ENCODE measurements around the gene KCNH1.
A peak's percentile ranks its signal among the peaks of the same experiment; 100 is the strongest.
"Not testable (repeated sequence)": the region's sequence is repeated elsewhere in the genome, so short reads cannot be mapped to it uniquely, and the experiment has no call there.

The KCNH1 gene

DNA sequence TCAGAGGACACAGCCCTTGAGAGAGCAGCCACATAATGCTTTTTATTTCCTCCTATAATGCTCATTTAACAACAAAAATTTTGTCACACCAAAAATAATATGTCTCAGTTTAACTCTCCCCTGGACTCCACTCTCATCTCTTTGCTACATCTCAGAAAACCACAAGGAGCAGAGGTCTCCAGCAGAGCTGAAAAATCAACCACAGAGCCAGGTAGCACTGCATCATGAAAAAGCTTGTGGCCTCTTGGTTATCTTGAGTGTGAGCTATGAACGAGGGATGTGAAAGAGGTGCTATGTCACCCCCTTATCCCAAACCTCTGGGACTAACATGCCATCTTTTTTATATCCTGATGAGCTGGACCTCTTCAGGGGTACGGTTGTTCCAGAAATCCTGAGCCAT lies 44.4 kb downstream of the KCNH1 start:
- no peak overlapping the region for H3K4me3 ChIP-seq (ENCODE audit: low read depth, low read length)
- no peak for DNase-seq (ENCODE audit: low read depth, low spot score)
- in situ Hi-C loops (cut with HindIII; ENCODE audit: low sequenced_read_pairs) = no loop called here
- TF ChIP-seq, protein P1, sequence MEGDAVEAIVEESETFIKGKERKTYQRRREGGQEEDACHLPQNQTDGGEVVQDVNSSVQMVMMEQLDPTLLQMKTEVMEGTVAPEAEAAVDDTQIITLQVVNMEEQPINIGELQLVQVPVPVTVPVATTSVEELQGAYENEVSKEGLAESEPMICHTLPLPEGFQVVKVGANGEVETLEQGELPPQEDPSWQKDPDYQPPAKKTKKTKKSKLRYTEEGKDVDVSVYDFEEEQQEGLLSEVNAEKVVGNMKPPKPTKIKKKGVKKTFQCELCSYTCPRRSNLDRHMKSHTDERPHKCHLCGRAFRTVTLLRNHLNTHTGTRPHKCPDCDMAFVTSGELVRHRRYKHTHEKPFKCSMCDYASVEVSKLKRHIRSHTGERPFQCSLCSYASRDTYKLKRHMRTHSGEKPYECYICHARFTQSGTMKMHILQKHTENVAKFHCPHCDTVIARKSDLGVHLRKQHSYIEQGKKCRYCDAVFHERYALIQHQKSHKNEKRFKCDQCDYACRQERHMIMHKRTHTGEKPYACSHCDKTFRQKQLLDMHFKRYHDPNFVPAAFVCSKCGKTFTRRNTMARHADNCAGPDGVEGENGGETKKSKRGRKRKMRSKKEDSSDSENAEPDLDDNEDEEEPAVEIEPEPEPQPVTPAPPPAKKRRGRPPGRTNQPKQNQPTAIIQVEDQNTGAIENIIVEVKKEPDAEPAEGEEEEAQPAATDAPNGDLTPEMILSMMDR (IDR thresholded peaks at IDR 0.05; ENCODE audit: low read depth, low read length) = no peak

DNA sequence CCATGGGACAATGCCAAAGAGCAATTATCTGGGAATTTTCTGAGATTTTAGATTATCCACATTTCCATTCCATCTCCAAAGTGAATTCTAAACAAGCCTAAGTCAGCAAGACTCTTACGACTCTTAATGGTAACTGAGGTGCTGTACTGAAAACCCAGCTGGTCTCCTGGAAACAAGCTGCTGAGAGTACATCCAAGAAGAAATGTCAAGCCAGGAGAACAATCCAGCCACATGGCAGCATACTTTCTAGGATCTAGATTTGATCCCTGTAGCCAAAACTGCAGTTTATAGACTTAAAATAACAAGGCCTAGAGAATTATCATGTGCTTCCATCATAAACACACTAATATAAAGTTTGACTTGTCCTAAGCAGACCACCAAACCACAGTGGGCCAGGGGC lies 45.8 kb downstream of the KCNH1 start:
- in situ Hi-C loops (cut with HindIII; ENCODE audit: low sequenced_read_pairs) = no loop called here
- no peak for DNase-seq (ENCODE audit: low read depth, low spot score)
- TF ChIP-seq, protein P1 (IDR thresholded peaks at IDR 0.05; ENCODE audit: low read depth, low read length) = no peak
- H3K4me3 ChIP-seq (ENCODE audit: low read depth, low read length) = no peak overlapping the region

DNA sequence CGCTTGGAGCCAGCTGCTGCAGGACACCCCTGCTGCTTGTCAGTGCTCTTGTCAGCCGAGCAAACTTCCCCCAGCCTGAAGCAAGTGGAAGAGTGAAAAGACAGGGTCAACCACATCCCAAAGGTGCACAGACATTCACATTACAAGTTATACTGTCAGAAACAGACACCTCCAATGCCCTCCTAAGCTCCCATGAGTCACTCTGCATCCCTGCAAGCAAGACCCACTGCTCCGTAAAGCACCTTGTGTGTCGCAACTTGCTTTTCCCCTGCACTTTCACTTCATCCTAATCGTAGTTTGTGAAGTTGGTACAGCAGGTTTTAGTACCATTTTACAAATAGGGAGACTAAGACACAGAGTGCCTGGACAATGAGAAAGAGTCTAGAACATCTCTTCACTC lies 51.1 kb downstream of the KCNH1 start:
- TF ChIP-seq, protein P1 (IDR thresholded peaks at IDR 0.05; ENCODE audit: low read depth, low read length) = no peak
- H3K4me3 ChIP-seq (ENCODE audit: low read depth, low read length) = no peak overlapping the region
- DNase-seq (ENCODE audit: low read depth, low spot score) = no peak
- in situ Hi-C loops (cut with HindIII; ENCODE audit: low sequenced_read_pairs) = no loop called here

DNA sequence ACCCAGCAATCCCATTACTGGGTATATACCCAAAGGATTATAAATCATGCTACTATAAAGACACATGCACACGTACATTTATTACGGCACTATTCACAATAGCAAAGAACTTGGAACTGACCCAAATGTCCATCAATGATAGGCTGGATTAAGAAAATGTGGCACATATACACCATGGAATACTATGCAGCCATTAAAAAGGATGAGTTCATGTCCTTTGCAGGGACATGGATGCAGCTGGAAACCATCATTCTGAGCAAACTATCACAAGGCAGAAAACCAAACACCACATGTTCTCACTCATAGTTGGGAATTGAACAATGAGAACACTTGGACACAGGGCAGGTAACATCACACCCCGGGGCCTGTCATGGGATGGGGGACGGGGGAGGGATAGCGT lies 52.5 kb downstream of the KCNH1 start:
- DNase-seq (ENCODE audit: low read depth, low spot score); H3K4me3 ChIP-seq (ENCODE audit: low read depth, low read length); in situ Hi-C loops (cut with HindIII; ENCODE audit: low sequenced_read_pairs): not testable (repeated sequence)

DNA sequence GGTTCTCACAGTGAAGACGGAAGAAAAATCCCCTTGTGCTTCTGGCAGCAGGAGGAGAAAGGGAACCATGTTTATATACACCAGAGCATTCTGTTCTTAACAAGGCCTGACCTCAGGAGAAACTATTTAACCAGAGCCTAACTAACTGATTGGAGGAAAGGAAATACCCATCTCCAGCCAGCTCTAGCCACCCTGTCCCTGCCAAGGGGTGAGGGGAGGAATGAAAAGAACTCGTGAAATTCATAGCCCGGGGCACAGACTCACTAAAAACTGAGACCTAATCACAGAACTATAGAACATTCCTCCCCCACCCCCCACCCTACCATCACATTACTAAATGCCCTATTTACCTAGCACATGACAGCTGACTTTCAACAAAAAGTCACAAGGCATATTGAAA lies 65.0 kb downstream of the KCNH1 start:
- DNase-seq (ENCODE audit: low read depth, low spot score) = no peak
- no peak overlapping the region for H3K4me3 ChIP-seq (ENCODE audit: low read depth, low read length)
- TF ChIP-seq, protein P1 (IDR thresholded peaks at IDR 0.05; ENCODE audit: low read depth, low read length) = no peak
- in situ Hi-C loops (cut with HindIII; ENCODE audit: low sequenced_read_pairs) = no loop called here

DNA sequence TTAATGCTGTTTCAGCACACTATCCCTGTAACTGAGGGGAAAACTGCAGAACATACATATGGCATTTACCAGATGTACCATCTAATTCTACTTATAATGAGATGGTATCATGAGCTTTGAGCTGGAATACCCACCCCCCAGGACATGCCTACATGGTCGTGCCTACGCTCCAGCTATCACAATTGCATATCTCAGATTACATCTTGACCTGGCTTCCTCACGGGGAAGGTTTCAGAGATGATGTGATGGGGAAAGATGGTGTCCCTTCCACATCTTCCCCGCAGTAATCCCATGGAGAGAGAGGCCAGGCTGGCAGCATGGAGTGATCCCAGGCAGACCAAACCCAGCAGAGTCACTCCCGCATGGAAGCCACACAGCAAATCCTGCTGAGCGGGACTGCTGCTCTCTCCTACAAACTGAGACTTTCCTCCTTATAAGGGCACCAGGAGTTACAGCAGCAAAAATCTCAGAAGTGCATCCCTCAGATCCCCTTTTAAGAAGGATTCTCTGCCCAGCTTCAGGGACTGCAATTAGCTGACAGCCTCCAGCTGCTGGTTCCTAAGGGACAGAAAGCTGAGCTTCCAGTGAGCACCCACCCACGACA lies 67.1 kb downstream of the KCNH1 start:
- DNase-seq (ENCODE audit: low read depth, low spot score) = no peak
- TF ChIP-seq, protein P1 (IDR thresholded peaks at IDR 0.05; ENCODE audit: low read depth, low read length) = no peak
- in situ Hi-C loops (cut with HindIII; ENCODE audit: low sequenced_read_pairs) = no loop called here
- no peak overlapping the region for H3K4me3 ChIP-seq (ENCODE audit: low read depth, low read length)

DNA sequence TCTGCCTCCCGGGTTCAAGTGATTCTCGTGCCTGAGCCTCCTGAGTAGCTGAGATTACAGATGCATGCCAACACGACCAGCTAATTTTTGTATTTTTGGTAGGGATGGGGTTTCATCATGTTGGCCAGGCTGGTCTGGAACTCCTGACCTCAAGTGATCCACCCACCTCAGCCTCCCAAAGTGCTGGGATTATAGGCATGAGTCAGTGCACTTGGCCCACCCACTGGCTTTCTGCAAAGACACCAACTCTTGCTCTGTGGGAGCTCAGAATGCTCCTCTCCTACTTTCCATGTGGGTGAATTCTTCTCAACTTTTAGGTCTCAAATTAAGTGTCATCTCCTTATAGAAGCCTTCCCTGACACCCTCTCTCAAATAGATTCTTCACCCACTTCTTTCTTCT lies 92.1 kb downstream of the KCNH1 start:
- H3K4me3 ChIP-seq (ENCODE audit: low read depth, low read length); in situ Hi-C loops (cut with HindIII; ENCODE audit: low sequenced_read_pairs); DNase-seq (ENCODE audit: low read depth, low spot score): not testable (repeated sequence)

DNA sequence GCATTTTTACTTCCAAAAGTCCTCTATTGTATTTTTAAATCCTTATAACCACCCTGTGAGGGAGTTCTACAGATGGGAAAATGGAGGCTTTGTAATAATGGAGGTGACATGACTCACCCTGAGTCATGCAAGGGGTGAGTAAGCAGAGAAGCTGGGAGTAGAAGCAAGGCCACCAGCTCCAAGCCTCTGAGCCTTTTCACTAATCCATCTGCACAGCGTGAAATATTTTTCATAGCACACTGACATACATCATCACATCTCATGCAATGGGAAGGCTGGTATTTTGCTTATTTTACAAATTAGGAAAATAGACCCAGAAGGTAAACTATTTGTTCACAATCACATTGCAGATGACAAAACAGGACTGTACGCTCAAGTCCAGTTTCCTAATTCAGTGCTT lies 96.9 kb downstream of the KCNH1 start:
- DNase-seq (ENCODE audit: low read depth, low spot score) = peak; percentile 97
- no peak overlapping the region for H3K4me3 ChIP-seq (ENCODE audit: low read depth, low read length)
- TF ChIP-seq, protein P1 (IDR thresholded peaks at IDR 0.05; ENCODE audit: low read depth, low read length) = no peak
- in situ Hi-C loops (cut with HindIII; ENCODE audit: low sequenced_read_pairs) = no loop called here
